Measurements from ENCODE around the gene KRTAP10-10. TPM values are rescaled to one million over a fixed set of nuclear protein-coding genes. Genes with fewer than 3 reads are reported as not detected.
"Not testable (repeated sequence)": the region's sequence is repeated elsewhere in the genome, so short reads cannot be mapped to it uniquely, and the experiment has no call there.

KRTAP10-10 gene
- total RNA-seq, 1 experiment from 2014 or later: not detected

- Histone ChIP-seq H3K4me1 (ENCODE audit: low read length) (no peaks in the 10 kb centered on the region), H3K9ac (ENCODE audit: low read length) (no peak overlapping the region), H3K9me2 (replicated peaks; ENCODE audit: insufficient read depth, low read length) (no peaks in the 10 kb centered on the region), H3K4me2 (ENCODE audit: low read depth, low read length, poor library complexity, severe bottlenecking) (no peak overlapping the region), H2AFZ (ENCODE audit: low read length) (no peak overlapping the region), H3K79me2 (ENCODE audit: low read length) (no peaks in the 10 kb centered on the region), H3K9me3 (ENCODE audit: low read length) (no peaks in the 10 kb centered on the region), H3K36me3 (ENCODE audit: insufficient read depth, low read length) (no peaks in the 10 kb centered on the region), H3K27me3 (ENCODE audit: low read length) (no peaks in the 10 kb centered on the region), H3K27ac (ENCODE audit: low read length) (no peak overlapping the region), H3K4me3 (ENCODE audit: low read length) (no peak overlapping the region), H4K20me1 (ENCODE audit: insufficient read depth, low read depth, low read length) (no peaks in the 10 kb centered on the region)
- DNase-seq: no peak
These were observed 43.4 kb upstream of the KRTAP10-10 start for GRCh38 chr21:44593598-44594405.

- H2AFZ ChIP-seq (ENCODE audit: low read length): no peak overlapping the region
- H3K36me3 ChIP-seq (ENCODE audit: insufficient read depth, low read length): no peaks in the 10 kb centered on the region
- DNase-seq: no peak
These were observed 42.7 kb upstream of the KRTAP10-10 start for GRCh38 chr21:44594406-44594916.

GRCh38 chr21:44595524-44595923 is 41.6 kb upstream of the KRTAP10-10 start:
- H3K79me2 ChIP-seq (ENCODE audit: low read length): no peaks in the 10 kb centered on the region
- H3K9ac ChIP-seq (ENCODE audit: low read length): no peak overlapping the region
- no peaks in the 10 kb centered on the region for H3K4me1 ChIP-seq (ENCODE audit: low read length)
- no peaks in the 10 kb centered on the region for H3K9me3 ChIP-seq (ENCODE audit: low read length)
- no peak for DNase-seq
- no peaks in the 10 kb centered on the region for H3K27me3 ChIP-seq (ENCODE audit: low read length)
- H3K9me2 ChIP-seq (replicated peaks; ENCODE audit: insufficient read depth, low read length): no peaks in the 10 kb centered on the region
- H3K4me2 ChIP-seq (ENCODE audit: low read depth, low read length, poor library complexity, severe bottlenecking): no peak overlapping the region
- no peaks in the 10 kb centered on the region for H3K36me3 ChIP-seq (ENCODE audit: insufficient read depth, low read length)
- H2AFZ ChIP-seq (ENCODE audit: low read length): no peak overlapping the region
- H3K27ac ChIP-seq (ENCODE audit: low read length): no peak overlapping the region
- H4K20me1 ChIP-seq (ENCODE audit: insufficient read depth, low read depth, low read length): no peaks in the 10 kb centered on the region
- no peak overlapping the region for H3K4me3 ChIP-seq (ENCODE audit: low read length)

More at GRCh38 chr21:44594406-44594916, 42.7 kb upstream of the KRTAP10-10 start:
- H3K9me2 ChIP-seq (replicated peaks; ENCODE audit: insufficient read depth, low read length): no peaks in the 10 kb centered on the region
- H3K79me2 ChIP-seq (ENCODE audit: low read length): no peaks in the 10 kb centered on the region
- H3K27ac ChIP-seq (ENCODE audit: low read length): no peak overlapping the region
- H3K9ac ChIP-seq (ENCODE audit: low read length): no peak overlapping the region
- no peaks in the 10 kb centered on the region for H4K20me1 ChIP-seq (ENCODE audit: insufficient read depth, low read depth, low read length)
- no peaks in the 10 kb centered on the region for H3K27me3 ChIP-seq (ENCODE audit: low read length)
- no peak overlapping the region for H3K4me3 ChIP-seq (ENCODE audit: low read length)
- no peaks in the 10 kb centered on the region for H3K9me3 ChIP-seq (ENCODE audit: low read length)
- H3K4me1 ChIP-seq (ENCODE audit: low read length): no peaks in the 10 kb centered on the region
- no peak overlapping the region for H3K4me2 ChIP-seq (ENCODE audit: low read depth, low read length, poor library complexity, severe bottlenecking)

- H3K79me2 ChIP-seq (ENCODE audit: low read length): no peaks in the 10 kb centered on the region
- no peak overlapping the region for H3K4me2 ChIP-seq (ENCODE audit: low read depth, low read length, poor library complexity, severe bottlenecking)
- H3K9ac ChIP-seq (ENCODE audit: low read length): no peak overlapping the region
- no peaks in the 10 kb centered on the region for H3K9me3 ChIP-seq (ENCODE audit: low read length)
- no peaks in the 10 kb centered on the region for H3K36me3 ChIP-seq (ENCODE audit: insufficient read depth, low read length)
- no peak for DNase-seq
- no peaks in the 10 kb centered on the region for H4K20me1 ChIP-seq (ENCODE audit: insufficient read depth, low read depth, low read length)
- H3K27me3 ChIP-seq (ENCODE audit: low read length): no peaks in the 10 kb centered on the region
- H3K4me3 ChIP-seq (ENCODE audit: low read length): no peak overlapping the region
- H3K9me2 ChIP-seq (replicated peaks; ENCODE audit: insufficient read depth, low read length): no peaks in the 10 kb centered on the region
- no peak overlapping the region for H3K27ac ChIP-seq (ENCODE audit: low read length)
- H2AFZ ChIP-seq (ENCODE audit: low read length): no peak overlapping the region
- no peaks in the 10 kb centered on the region for H3K4me1 ChIP-seq (ENCODE audit: low read length)
These were observed 41.0 kb upstream of the KRTAP10-10 start for GRCh38 chr21:44596068-44596725.

- no peaks in the 10 kb centered on the region for H3K27me3 ChIP-seq (ENCODE audit: low read length)
- no peaks in the 10 kb centered on the region for H3K4me1 ChIP-seq (ENCODE audit: low read length)
- no peaks in the 10 kb centered on the region for H3K9me3 ChIP-seq (ENCODE audit: low read length)
- H4K20me1 ChIP-seq (ENCODE audit: insufficient read depth, low read depth, low read length): no peaks in the 10 kb centered on the region
- H3K79me2 ChIP-seq (ENCODE audit: low read length): no peaks in the 10 kb centered on the region
- H3K4me3 ChIP-seq (ENCODE audit: low read length): no peak overlapping the region
- no peak for DNase-seq
- H3K9ac ChIP-seq (ENCODE audit: low read length): no peak overlapping the region
- H3K9me2 ChIP-seq (replicated peaks; ENCODE audit: insufficient read depth, low read length): no peaks in the 10 kb centered on the region
- no peak overlapping the region for H3K27ac ChIP-seq (ENCODE audit: low read length)
- H2AFZ ChIP-seq (ENCODE audit: low read length): no peak overlapping the region
- H3K4me2 ChIP-seq (ENCODE audit: low read depth, low read length, poor library complexity, severe bottlenecking): no peak overlapping the region
- H3K36me3 ChIP-seq (ENCODE audit: insufficient read depth, low read length): no peaks in the 10 kb centered on the region
These were observed 39.1 kb upstream of the KRTAP10-10 start for GRCh38 chr21:44598061-44598460.

GRCh38 chr21:44599264-44600029 is 37.7 kb upstream of the KRTAP10-10 start:
- H3K4me2 ChIP-seq (ENCODE audit: low read depth, low read length, poor library complexity, severe bottlenecking): no peak overlapping the region
- no peak for DNase-seq
- no peaks in the 10 kb centered on the region for H3K79me2 ChIP-seq (ENCODE audit: low read length)
- H3K27me3 ChIP-seq (ENCODE audit: low read length): no peaks in the 10 kb centered on the region
- no peak overlapping the region for H3K4me3 ChIP-seq (ENCODE audit: low read length)
- H3K27ac ChIP-seq (ENCODE audit: low read length): no peak overlapping the region
- no peaks in the 10 kb centered on the region for H3K9me2 ChIP-seq (replicated peaks; ENCODE audit: insufficient read depth, low read length)
- no peaks in the 10 kb centered on the region for H3K36me3 ChIP-seq (ENCODE audit: insufficient read depth, low read length)
- H4K20me1 ChIP-seq (ENCODE audit: insufficient read depth, low read depth, low read length): no peaks in the 10 kb centered on the region
- no peak overlapping the region for H2AFZ ChIP-seq (ENCODE audit: low read length)
- no peaks in the 10 kb centered on the region for H3K4me1 ChIP-seq (ENCODE audit: low read length)
- no peaks in the 10 kb centered on the region for H3K9me3 ChIP-seq (ENCODE audit: low read length)
- no peak overlapping the region for H3K9ac ChIP-seq (ENCODE audit: low read length)

- H3K4me1 ChIP-seq (ENCODE audit: low read length); H3K36me3 ChIP-seq (ENCODE audit: insufficient read depth, low read length); H3K9me3 ChIP-seq (ENCODE audit: low read length); H4K20me1 ChIP-seq (ENCODE audit: insufficient read depth, low read depth, low read length); H2AFZ ChIP-seq (ENCODE audit: low read length); DNase-seq; H3K27me3 ChIP-seq (ENCODE audit: low read length); H3K27ac ChIP-seq (ENCODE audit: low read length); H3K4me2 ChIP-seq (ENCODE audit: low read depth, low read length, poor library complexity, severe bottlenecking); H3K9me2 ChIP-seq (replicated peaks; ENCODE audit: insufficient read depth, low read length); H3K4me3 ChIP-seq (ENCODE audit: low read length); H3K79me2 ChIP-seq (ENCODE audit: low read length); H3K9ac ChIP-seq (ENCODE audit: low read length): not testable (repeated sequence)
These were observed 36.8 kb upstream of the KRTAP10-10 start, which contains the start of gene KRTAP10-7 for GRCh38 chr21:44600118-44600978. TSS of gene KRTAP10-7 (plus strand) at chr21:44600597. CDS start at chr21:44600622, 25 bp downstream.

Measured in Karpas-422 (cell line).